GM23338 (cell line): Measurements from ENCODE around the gene SYT7.

ENCODE experiments used
- CREB1 ChIP-seq: fragments of 250-450 bp; sonication (Bioruptor Pico); IDR thresholded peaks from 2 replicates; pipeline ENCODE4 v1.5.0; 2020; ENCODE audit warnings: low read depth, mild to moderate bottlenecking, moderate library complexity
- ETS1 ChIP-seq: IDR thresholded peaks from 2 replicates; pipeline ENCODE4 v1.6.1; 2016; ENCODE audit warnings: antibody characterized with exemption
- EZH2 ChIP-seq: fragments of 200-600 bp; sonication (generic); IDR thresholded peaks from one replicate; pipeline ENCODE4 v1.8.0; 2017; ENCODE audit warnings: antibody characterized with exemption, mild to moderate bottlenecking, low read depth; ENCODE audit not compliant: unreplicated experiment
- EZH2phosphoT487 ChIP-seq: fragments of 200-600 bp; sonication (generic); IDR thresholded peaks from one replicate; pipeline ENCODE4 v1.8.1; 2018; ENCODE audit warnings: antibody characterized with exemption; ENCODE audit not compliant: unreplicated experiment
- POLR2AphosphoS5 ChIP-seq: IDR thresholded peaks from 2 replicates; pipeline ENCODE4 v1.6.1; 2016; ENCODE audit warnings: antibody characterized with exemption, low read depth
- REST ChIP-seq: IDR thresholded peaks from one replicate; pipeline ENCODE4 v1.6.1; 2018; ENCODE audit warnings: antibody characterized with exemption; ENCODE audit not compliant: unreplicated experiment
- TF ChIP-seq, protein P1 (sequence below), 2 experiments: fragments of 200-600 bp in 1 of 2; sonication (generic) in 1 of 2; conservative IDR thresholded peaks; 2 replicates each; pipeline versions ENCODE4 v1.5.1 to v1.6.1; 2016 to 2017; ENCODE audit warnings: antibody characterized with exemption in 2 of 2, low read depth in 2 of 2, mild to moderate bottlenecking in 2 of 2, moderate library complexity in 1 of 2

GRCh38 chr11:61598374-61598773 is 17.5 kb upstream of the SYT7 start:
- TF ChIP-seq, protein P1, sequence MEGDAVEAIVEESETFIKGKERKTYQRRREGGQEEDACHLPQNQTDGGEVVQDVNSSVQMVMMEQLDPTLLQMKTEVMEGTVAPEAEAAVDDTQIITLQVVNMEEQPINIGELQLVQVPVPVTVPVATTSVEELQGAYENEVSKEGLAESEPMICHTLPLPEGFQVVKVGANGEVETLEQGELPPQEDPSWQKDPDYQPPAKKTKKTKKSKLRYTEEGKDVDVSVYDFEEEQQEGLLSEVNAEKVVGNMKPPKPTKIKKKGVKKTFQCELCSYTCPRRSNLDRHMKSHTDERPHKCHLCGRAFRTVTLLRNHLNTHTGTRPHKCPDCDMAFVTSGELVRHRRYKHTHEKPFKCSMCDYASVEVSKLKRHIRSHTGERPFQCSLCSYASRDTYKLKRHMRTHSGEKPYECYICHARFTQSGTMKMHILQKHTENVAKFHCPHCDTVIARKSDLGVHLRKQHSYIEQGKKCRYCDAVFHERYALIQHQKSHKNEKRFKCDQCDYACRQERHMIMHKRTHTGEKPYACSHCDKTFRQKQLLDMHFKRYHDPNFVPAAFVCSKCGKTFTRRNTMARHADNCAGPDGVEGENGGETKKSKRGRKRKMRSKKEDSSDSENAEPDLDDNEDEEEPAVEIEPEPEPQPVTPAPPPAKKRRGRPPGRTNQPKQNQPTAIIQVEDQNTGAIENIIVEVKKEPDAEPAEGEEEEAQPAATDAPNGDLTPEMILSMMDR (conservative IDR thresholded peaks at IDR 0.05; ENCODE audit: low read depth in 2 of 2), result no peak
- TF ChIP-seq POLR2AphosphoS5, result no peak
- TF ChIP-seq EZH2, result no peak
- no peak for TF ChIP-seq EZH2phosphoT487
- TF ChIP-seq REST, result no peak
- no peak for TF ChIP-seq CREB1
- TF ChIP-seq ETS1, result no peak
